ENCODE measurements around the gene STX2. TPM values are rescaled to one million over a fixed set of nuclear protein-coding genes. Genes with fewer than 3 reads are reported as not detected.
A peak's percentile ranks its signal among the peaks of the same experiment; 100 is the strongest.
"Not testable (repeated sequence)": the region's sequence is repeated elsewhere in the genome, so short reads cannot be mapped to it uniquely, and the experiment has no call there.

STX2 gene
- 15.9 and 17.9 TPM in 2 replicates for total RNA-seq

GRCh38 chr12:130838951-130839769, at the start of gene STX2:
Gene STX2 (minus strand): TSS chr12:130839250. CDS start chr12:130839099, 151 bp downstream.
- peak within 1 kb of the TSS; percentile 90 for H3K27ac Mint-ChIP-seq
- no peaks in the 10 kb centered on the region for H3K36me3 Mint-ChIP-seq (ENCODE audit: low read depth)
- H3K9me3 Mint-ChIP-seq: no peaks in the 10 kb centered on the region
- intact Hi-C loops (cut with micrococcal nuclease): loop anchor here (1.0 to 5.0 kb wide), 4 partner anchors 13 to 77 kb away; no protein-coding TSS in a partner anchor
- no peaks in the 10 kb centered on the region for H3K27me3 Mint-ChIP-seq (ENCODE audit: insufficient read depth)
- DNase-seq (ENCODE audit: low spot score): peak; percentile 87
- peaks cover 25% of the 10 kb centered on the region for H3K4me1 Mint-ChIP-seq (ENCODE audit: low read depth)
- H3K4me3 Mint-ChIP-seq: peak within 1 kb of the TSS; percentile 85

DNA sequence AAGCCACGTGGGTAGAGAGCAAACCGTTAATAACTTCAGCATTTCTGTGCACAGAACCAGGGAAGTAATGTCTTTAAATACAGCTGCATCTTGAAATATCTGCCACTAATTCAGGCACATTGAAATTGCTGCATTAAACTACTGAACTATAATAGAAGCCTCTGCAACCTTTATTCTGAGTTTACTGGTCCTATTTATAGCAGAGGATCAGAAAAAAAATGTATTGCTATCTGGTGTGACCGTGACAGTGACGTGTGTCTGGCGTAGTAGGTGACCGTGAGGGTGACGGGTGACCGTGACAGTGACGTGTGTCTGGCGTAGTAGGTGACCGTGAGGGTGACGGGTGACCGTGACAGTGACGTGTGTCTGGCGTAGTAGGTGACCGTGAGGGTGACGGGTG, 48.1 kb upstream of the STX2 start:
- intact Hi-C loops (cut with micrococcal nuclease); H3K4me3 Mint-ChIP-seq: not testable (repeated sequence)

DNA sequence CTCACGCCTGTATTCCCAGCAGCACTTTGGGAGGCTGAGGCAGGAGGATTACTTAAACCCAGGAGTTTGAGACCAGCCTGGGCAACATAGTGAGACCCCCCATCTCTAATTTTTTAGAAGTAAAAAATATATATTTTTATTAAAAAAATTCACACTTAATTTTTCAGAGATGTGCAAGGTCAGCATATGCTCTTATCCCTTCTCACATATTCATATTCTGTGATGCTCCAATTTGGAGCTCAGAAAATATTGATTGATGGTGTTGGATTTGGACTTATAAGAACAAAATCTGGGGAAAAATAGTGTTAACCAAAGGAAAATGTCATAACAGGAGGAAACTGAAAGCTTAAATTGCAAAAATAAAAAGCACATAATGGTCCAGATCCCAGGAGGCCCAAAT, 42.5 kb upstream of the STX2 start:
- H3K36me3 Mint-ChIP-seq (ENCODE audit: low read depth): peaks cover 22% of the 10 kb centered on the region
- no peak for DNase-seq (ENCODE audit: low spot score)
- H3K27ac Mint-ChIP-seq: no peak overlapping the region
- H3K27me3 Mint-ChIP-seq (ENCODE audit: insufficient read depth): peaks cover 2% of the 10 kb centered on the region
- H3K4me1 Mint-ChIP-seq (ENCODE audit: low read depth): peaks cover 34% of the 10 kb centered on the region
- no peak overlapping the region for H3K4me3 Mint-ChIP-seq
- intact Hi-C loops (cut with micrococcal nuclease): no loop called here
- H3K9me3 Mint-ChIP-seq: no peaks in the 10 kb centered on the region

More for the DNA sequence above, 48.1 kb upstream of the STX2 start:
- H3K9me3 Mint-ChIP-seq; H3K4me1 Mint-ChIP-seq (ENCODE audit: low read depth); H3K36me3 Mint-ChIP-seq (ENCODE audit: low read depth); H3K27me3 Mint-ChIP-seq (ENCODE audit: insufficient read depth); H3K27ac Mint-ChIP-seq; DNase-seq (ENCODE audit: low spot score): not testable (repeated sequence)

DNA sequence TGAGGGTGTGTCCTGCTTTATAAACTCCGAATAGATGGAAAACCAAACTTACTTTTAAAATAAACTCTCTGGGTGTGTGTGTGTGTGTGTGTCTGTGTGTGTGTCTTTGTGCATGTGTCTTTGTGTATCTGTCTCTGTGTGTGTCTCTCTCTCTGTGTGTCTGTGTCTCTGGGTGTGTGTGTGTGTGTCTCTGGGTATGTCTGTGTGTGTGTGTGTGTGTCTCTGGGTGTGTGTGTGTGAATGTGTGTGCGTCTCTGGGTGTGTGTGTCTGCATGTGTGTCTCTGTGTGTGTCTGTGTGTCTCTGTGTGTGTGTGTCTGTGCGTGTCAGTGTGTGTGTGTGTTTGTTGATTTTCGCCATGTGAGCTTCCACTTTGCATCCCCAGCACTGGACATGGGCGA, 42.0 kb upstream of the STX2 start:
- intact Hi-C loops (cut with micrococcal nuclease): no loop called here
- Mint-ChIP-seq H3K27me3 (ENCODE audit: insufficient read depth) (peaks cover under 1% of the 10 kb centered on the region), H3K27ac (no peak overlapping the region), H3K4me3 (no peak overlapping the region), H3K4me1 (ENCODE audit: low read depth) (peaks cover 39% of the 10 kb centered on the region), H3K36me3 (ENCODE audit: low read depth) (peaks cover 27% of the 10 kb centered on the region), H3K9me3 (no peaks in the 10 kb centered on the region)
- DNase-seq (ENCODE audit: low spot score): no peak

DNA sequence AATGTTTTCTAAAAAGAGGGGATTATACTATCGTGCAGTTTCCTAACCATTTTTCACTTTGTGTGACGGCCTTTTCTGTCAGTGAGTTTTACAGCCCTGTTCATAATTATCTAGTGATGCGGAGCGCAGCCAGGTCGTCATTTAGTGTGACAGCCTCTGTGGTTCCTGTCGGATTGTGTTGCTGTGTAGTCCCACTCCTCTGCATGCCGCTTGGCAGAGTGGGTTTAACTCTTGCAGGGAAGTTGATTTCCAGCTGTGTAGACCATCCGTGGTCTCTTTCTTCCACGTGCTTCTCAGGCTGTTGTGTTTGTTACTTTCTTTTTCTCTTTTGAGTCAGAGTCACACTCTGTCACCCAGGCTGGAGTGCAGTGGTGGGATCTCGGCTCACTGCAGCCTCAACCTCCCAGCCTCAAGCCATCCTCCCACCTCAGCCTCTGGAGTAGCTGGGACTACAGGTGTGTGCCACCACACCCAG, 41.4 kb upstream of the STX2 start:
- intact Hi-C loops (cut with micrococcal nuclease): loop anchor here (1.0 kb wide), 1 partner anchor 9 kb away; no protein-coding TSS in a partner anchor
- H3K27ac Mint-ChIP-seq: no peak overlapping the region
- DNase-seq (ENCODE audit: low spot score): no peak

GRCh38 chr12:130879781-130880389, 40.8 kb upstream of the STX2 start:
- H3K4me1 Mint-ChIP-seq (ENCODE audit: low read depth): peaks cover 49% of the 10 kb centered on the region
- peaks cover 38% of the 10 kb centered on the region for H3K36me3 Mint-ChIP-seq (ENCODE audit: low read depth)
- H3K4me3 Mint-ChIP-seq: peak overlapping the region; percentile 56
- H3K27ac Mint-ChIP-seq: no peak overlapping the region
- H3K9me3 Mint-ChIP-seq: no peaks in the 10 kb centered on the region
- DNase-seq (ENCODE audit: low spot score): no peak
- H3K27me3 Mint-ChIP-seq (ENCODE audit: insufficient read depth): no peaks in the 10 kb centered on the region
- intact Hi-C loops (cut with micrococcal nuclease): loop anchor here (1.0 to 10.0 kb wide), 5 partner anchors 9 to 1885 kb away; partner anchors contain the start of genes ANKLE2, SFSWAP and ULK1

More for the DNA sequence above, 41.4 kb upstream of the STX2 start:
- no peaks in the 10 kb centered on the region for H3K27me3 Mint-ChIP-seq (ENCODE audit: insufficient read depth)
- H3K4me1 Mint-ChIP-seq (ENCODE audit: low read depth): peaks cover 45% of the 10 kb centered on the region
- peaks cover 33% of the 10 kb centered on the region for H3K36me3 Mint-ChIP-seq (ENCODE audit: low read depth)
- peak overlapping the region; percentile 56 for H3K4me3 Mint-ChIP-seq
- no peaks in the 10 kb centered on the region for H3K9me3 Mint-ChIP-seq

DNA sequence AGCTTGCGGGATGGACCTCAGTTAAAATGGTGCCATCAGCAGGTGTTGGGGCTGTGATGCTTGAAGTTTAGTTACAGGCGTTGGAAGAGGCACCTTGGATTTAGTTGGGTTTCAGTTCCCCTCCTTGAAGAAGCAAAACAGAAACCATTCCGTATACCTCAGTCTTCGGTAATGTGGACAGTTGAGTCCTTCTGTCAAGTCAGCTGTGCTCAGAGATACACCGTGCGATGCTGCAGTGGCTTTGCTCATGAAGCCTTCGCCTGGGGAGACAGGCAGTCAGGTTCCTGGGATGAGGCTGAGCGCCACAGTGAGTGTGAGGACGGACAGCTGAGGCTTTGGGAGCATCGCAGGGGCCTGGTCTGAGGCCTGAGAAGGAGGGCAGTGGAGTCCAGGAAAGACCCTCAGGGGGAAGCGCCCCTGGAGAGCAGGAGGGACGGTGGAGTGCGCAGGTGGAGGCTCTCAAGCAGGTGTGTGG, 40.2 kb upstream of the STX2 start:
- DNase-seq (ENCODE audit: low spot score): no peak
- no peak overlapping the region for H3K4me3 Mint-ChIP-seq
- peaks cover 55% of the 10 kb centered on the region for H3K4me1 Mint-ChIP-seq (ENCODE audit: low read depth)
- H3K36me3 Mint-ChIP-seq (ENCODE audit: low read depth): peaks cover 44% of the 10 kb centered on the region
- no peak overlapping the region for H3K27ac Mint-ChIP-seq
- H3K27me3 Mint-ChIP-seq (ENCODE audit: insufficient read depth): no peaks in the 10 kb centered on the region
- no peaks in the 10 kb centered on the region for H3K9me3 Mint-ChIP-seq
- intact Hi-C loops (cut with micrococcal nuclease): loop anchor here (10.0 kb wide), 4 partner anchors 836 to 1886 kb away; partner anchors contain the start of genes ANKLE2, SFSWAP and ULK1

DNA sequence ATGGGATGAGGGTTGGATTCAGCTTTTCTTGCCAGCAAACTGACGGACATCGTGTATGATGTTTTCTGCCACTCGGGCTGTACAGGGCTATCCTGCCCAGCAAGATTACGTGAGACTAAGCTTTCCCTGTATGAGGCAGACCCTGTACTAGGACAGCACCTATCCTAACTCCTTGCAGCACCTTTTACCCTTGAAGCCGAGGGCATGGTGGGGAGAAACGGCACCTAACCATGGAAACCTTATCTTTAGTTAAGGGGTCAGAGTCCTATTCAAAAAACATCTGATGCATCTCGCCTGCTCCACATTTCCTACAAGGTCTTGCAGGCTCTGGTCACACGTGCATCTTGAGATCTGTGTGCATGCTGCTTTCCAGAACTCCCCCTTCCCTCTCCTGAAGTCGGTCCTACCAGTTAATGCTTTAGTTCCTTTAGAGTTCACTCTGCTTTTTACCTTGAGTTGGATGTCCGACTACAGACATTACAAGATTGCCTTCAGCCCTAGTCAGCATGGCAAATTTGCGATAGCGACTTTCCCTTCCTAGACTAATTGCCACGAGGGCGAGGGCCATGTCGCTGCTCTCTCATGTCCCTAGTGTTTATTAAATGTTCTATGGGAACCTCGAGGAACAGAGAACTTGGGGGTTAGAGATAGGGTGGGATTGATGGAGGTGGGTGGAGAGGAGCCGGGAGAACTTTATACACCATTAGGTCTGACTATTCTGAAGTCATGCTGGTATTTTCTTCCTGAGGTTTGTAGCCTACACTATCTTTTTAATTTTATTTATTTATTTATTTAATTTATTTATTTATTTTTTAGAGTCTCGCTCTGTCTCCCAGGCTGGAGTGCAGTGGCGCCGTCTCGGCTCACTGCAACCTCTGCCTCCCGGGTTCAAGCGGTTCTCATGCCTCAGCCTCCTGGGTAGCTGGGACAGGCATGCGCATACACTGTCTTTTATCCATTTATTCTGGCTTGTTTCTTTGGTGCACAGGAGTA, 39.4 kb upstream of the STX2 start:
- Mint-ChIP-seq H3K4me3 (no peak overlapping the region), H3K4me1 (ENCODE audit: low read depth) (peaks cover 63% of the 10 kb centered on the region), H3K36me3 (ENCODE audit: low read depth) (peaks cover 49% of the 10 kb centered on the region), H3K27me3 (ENCODE audit: insufficient read depth) (no peaks in the 10 kb centered on the region), H3K27ac (peak overlapping the region; percentile 18), H3K9me3 (no peaks in the 10 kb centered on the region)
- DNase-seq (ENCODE audit: low spot score): no peak
- intact Hi-C loops (cut with micrococcal nuclease): loop anchor here (10.0 kb wide), 4 partner anchors 836 to 1886 kb away; partner anchors contain the start of genes ANKLE2, SFSWAP and ULK1

- Mint-ChIP-seq H3K4me1 (ENCODE audit: low read depth) (peaks cover 72% of the 10 kb centered on the region), H3K27ac (peak overlapping the region; percentile 2), H3K36me3 (ENCODE audit: low read depth) (peaks cover 58% of the 10 kb centered on the region), H3K27me3 (ENCODE audit: insufficient read depth) (no peaks in the 10 kb centered on the region), H3K4me3 (no peak overlapping the region), H3K9me3 (no peaks in the 10 kb centered on the region)
- intact Hi-C loops (cut with micrococcal nuclease): loop anchor here (10.0 kb wide), 4 partner anchors 837 to 1887 kb away; partner anchors contain the start of genes ANKLE2, SFSWAP and ULK1
- no peak for DNase-seq (ENCODE audit: low spot score)
Observed at GRCh38 chr12:130877333-130877732, 38.3 kb upstream of the STX2 start.

GRCh38 chr12:130876758-130877157, 37.7 kb upstream of the STX2 start:
- Mint-ChIP-seq H3K27me3 (ENCODE audit: insufficient read depth) (no peaks in the 10 kb centered on the region), H3K27ac (no peak overlapping the region), H3K4me1 (ENCODE audit: low read depth) (peaks cover 72% of the 10 kb centered on the region), H3K9me3 (no peaks in the 10 kb centered on the region), H3K4me3 (no peak overlapping the region), H3K36me3 (ENCODE audit: low read depth) (peaks cover 58% of the 10 kb centered on the region)
- intact Hi-C loops (cut with micrococcal nuclease): loop anchor here (10.0 kb wide), 4 partner anchors 838 to 1888 kb away; partner anchors contain the start of genes ANKLE2, SFSWAP and ULK1
- no peak for DNase-seq (ENCODE audit: low spot score)

DNA sequence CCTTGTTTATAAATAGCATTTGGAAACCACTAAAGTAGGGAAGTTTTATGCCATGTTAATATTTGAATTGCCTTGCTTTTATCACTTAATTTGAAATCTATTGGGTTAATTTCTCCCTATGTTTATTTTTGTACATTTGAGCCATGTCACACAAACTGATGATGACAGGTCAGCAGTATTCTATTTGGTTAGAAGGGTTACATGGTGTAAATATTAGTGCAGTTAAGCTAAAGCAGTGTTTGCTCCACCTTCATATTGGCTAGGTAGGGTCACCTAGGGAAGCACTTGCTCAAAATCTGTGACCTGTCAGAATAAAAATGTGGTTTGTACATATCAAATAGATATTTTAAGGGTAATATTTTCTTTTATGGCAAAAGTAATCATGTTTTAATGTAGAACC, 37.2 kb upstream of the STX2 start:
- Mint-ChIP-seq H3K36me3 (ENCODE audit: low read depth) (peaks cover 58% of the 10 kb centered on the region), H3K4me3 (no peak overlapping the region), H3K27me3 (ENCODE audit: insufficient read depth) (no peaks in the 10 kb centered on the region), H3K27ac (no peak overlapping the region), H3K4me1 (ENCODE audit: low read depth) (peaks cover 73% of the 10 kb centered on the region), H3K9me3 (no peaks in the 10 kb centered on the region)
- intact Hi-C loops (cut with micrococcal nuclease): loop anchor here (10.0 kb wide), 4 partner anchors 839 to 1889 kb away; partner anchors contain the start of genes ANKLE2, SFSWAP and ULK1
- no peak for DNase-seq (ENCODE audit: low spot score)

DNA sequence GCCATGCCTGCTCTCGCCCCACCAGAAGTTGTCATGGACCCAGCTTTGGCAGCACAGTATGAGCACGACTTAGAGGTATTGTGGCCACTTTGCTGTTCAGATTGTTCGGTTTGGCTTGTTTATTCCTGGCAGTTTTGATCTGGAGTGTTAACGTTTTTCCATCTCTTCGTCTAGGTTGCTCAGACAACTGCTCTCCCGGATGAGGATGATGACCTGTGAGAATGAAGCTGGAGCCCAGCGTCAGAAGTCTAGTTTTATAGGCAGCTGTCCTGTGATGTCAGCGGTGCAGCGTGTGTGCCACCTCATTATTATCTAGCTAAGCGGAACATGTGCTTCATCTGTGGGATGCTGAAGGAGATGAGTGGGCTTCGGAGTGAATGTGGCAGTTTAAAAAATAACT, 36.7 kb upstream of the STX2 start:
- H3K4me3 Mint-ChIP-seq: peak overlapping the region; percentile 64
- H3K27ac Mint-ChIP-seq: peak overlapping the region; percentile 18
- intact Hi-C loops (cut with micrococcal nuclease): loop anchor here (10.0 kb wide), 4 partner anchors 839 to 1889 kb away; partner anchors contain the start of genes ANKLE2, SFSWAP and ULK1
- H3K4me1 Mint-ChIP-seq (ENCODE audit: low read depth): peaks cover 73% of the 10 kb centered on the region
- H3K27me3 Mint-ChIP-seq (ENCODE audit: insufficient read depth); DNase-seq (ENCODE audit: low spot score); H3K9me3 Mint-ChIP-seq: not testable (repeated sequence)
- H3K36me3 Mint-ChIP-seq (ENCODE audit: low read depth): peaks cover 58% of the 10 kb centered on the region
